ENCODE results near the gene KRTAP17-1.
"Not testable (repeated sequence)": the region's sequence is repeated elsewhere in the genome, so short reads cannot be mapped to it uniquely, and the experiment has no call there.

KRTAP17-1 gene

DNA sequence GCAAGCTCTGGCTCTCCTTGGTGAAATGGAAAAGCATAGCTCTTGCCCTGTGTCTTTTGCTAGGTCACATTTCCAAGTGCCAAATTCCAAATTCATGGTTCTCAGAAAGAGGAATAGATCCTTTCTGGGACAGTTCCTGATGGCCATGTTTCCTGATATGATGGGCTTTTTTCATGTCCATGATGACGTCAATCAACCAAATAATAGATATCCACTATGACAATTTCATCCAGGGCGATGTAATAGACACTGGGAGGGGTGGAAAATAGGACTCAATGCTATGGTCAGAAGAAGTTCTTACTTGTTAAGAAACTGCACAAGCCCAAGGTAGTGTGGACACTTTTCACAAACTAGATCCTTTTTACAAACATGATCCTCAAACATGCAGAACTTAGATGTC, 35.7 kb upstream of the KRTAP17-1 start:
- no peaks in the 10 kb centered on the region for H3K36me3 ChIP-seq
- DNase-seq, result no peak
- peaks cover 19% of the 10 kb centered on the region for H3K27me3 ChIP-seq
- H3K4me1 ChIP-seq, result no peaks in the 10 kb centered on the region
- H3K4me3 ChIP-seq (ENCODE audit: low read depth, low read length), result no peak overlapping the region
- H3K9me3 ChIP-seq, result no peaks in the 10 kb centered on the region
- TF ChIP-seq, protein P1, sequence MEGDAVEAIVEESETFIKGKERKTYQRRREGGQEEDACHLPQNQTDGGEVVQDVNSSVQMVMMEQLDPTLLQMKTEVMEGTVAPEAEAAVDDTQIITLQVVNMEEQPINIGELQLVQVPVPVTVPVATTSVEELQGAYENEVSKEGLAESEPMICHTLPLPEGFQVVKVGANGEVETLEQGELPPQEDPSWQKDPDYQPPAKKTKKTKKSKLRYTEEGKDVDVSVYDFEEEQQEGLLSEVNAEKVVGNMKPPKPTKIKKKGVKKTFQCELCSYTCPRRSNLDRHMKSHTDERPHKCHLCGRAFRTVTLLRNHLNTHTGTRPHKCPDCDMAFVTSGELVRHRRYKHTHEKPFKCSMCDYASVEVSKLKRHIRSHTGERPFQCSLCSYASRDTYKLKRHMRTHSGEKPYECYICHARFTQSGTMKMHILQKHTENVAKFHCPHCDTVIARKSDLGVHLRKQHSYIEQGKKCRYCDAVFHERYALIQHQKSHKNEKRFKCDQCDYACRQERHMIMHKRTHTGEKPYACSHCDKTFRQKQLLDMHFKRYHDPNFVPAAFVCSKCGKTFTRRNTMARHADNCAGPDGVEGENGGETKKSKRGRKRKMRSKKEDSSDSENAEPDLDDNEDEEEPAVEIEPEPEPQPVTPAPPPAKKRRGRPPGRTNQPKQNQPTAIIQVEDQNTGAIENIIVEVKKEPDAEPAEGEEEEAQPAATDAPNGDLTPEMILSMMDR (IDR thresholded peaks at IDR 0.05; ENCODE audit: low read depth, low read length), result no peak

DNA sequence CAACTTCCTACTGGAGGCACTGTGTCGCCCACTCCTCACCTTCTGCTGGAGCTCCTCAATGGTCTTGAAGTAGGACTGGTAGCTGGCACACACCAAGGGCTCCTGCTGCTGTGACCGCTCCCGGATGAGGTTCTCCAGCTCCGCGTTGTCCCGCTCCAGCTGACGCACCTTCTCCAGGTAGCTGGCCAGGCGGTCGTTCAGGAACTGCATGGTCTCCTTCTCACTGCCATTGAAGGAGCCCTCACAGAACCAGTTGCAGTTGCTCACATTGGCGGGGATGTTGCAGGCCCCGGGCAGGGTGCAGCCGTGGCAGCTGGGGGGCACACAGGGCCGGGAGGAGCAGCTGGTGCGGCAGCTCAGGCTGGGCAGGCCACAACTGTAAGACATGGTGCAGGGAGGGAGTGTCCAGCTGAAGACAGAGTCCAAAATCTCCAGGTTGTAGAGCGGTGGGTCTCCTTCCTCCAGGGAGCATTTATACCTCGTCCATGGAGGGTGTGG, 34.9 kb upstream of the KRTAP17-1 start, which contains the start of gene KRT33A:
Gene KRT33A, minus strand, starts transcription at position 448 of the 498 bp plus-strand sequence. Its CDS starts 61 bp downstream, at position 387.
- not testable (repeated sequence) for DNase-seq; H3K4me1 ChIP-seq; H3K36me3 ChIP-seq; H3K4me3 ChIP-seq (ENCODE audit: low read depth, low read length); H3K9me3 ChIP-seq
- H3K27me3 ChIP-seq, result peaks cover 14% of the 10 kb centered on the region

GRCh38 chr17:41347869-41348760, 32.6 kb upstream of the KRTAP17-1 start:
- H3K9me3 ChIP-seq, result no peaks in the 10 kb centered on the region
- no peaks in the 10 kb centered on the region for H3K4me1 ChIP-seq
- TF ChIP-seq, protein P1 (IDR thresholded peaks at IDR 0.05; ENCODE audit: low read depth, low read length), result no peak
- H3K27me3 ChIP-seq, result peaks cover 11% of the 10 kb centered on the region
- no peak for DNase-seq
- no peaks in the 10 kb centered on the region for H3K36me3 ChIP-seq
- H3K4me3 ChIP-seq (ENCODE audit: low read depth, low read length), result no peak overlapping the region

DNA sequence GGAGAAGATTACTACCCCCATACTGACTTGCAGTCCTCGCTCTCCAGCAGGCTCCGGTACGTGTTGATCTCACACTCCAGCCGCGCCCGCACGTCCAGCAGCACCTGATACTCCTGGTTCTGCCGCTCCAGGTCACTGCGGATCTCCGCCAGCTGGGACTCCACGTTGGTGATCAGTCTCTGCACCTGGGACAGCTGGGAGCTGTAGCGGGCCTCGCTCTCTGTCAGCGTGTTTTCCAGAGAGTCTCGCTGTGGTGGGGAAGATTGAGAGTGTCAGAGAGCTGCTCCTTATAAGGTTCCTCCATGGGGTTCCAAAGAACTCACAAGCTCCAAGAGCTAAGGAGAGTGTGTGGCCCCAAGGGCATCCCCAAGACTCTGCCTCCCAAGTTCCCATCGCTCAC, 30.9 kb upstream of the KRTAP17-1 start:
- H3K9me3 ChIP-seq; DNase-seq; H3K36me3 ChIP-seq; H3K27me3 ChIP-seq; H3K4me1 ChIP-seq; H3K4me3 ChIP-seq (ENCODE audit: low read depth, low read length): not testable (repeated sequence)

GRCh38 chr17:41345992-41346391, 30.5 kb upstream of the KRTAP17-1 start:
- TF ChIP-seq, protein P1 (IDR thresholded peaks at IDR 0.05; ENCODE audit: low read depth, low read length), result no peak
- no peaks in the 10 kb centered on the region for H3K4me1 ChIP-seq

GRCh38 chr17:41343029-41343428, 27.5 kb upstream of the KRTAP17-1 start:
- peaks cover 12% of the 10 kb centered on the region for H3K27me3 ChIP-seq
- TF ChIP-seq, protein P1 (IDR thresholded peaks at IDR 0.05; ENCODE audit: low read depth, low read length), result no peak
- no peaks in the 10 kb centered on the region for H3K9me3 ChIP-seq
- H3K4me1 ChIP-seq, result no peaks in the 10 kb centered on the region
- H3K36me3 ChIP-seq, result no peaks in the 10 kb centered on the region
- no peak overlapping the region for H3K4me3 ChIP-seq (ENCODE audit: low read depth, low read length)
- DNase-seq, result no peak

More at GRCh38 chr17:41345992-41346391, 30.5 kb upstream of the KRTAP17-1 start:
- no peaks in the 10 kb centered on the region for H3K9me3 ChIP-seq
- no peak for DNase-seq
- no peak overlapping the region for H3K4me3 ChIP-seq (ENCODE audit: low read depth, low read length)
- H3K36me3 ChIP-seq, result no peaks in the 10 kb centered on the region
- peaks cover 3% of the 10 kb centered on the region; the same call in 1 of the 2 replicates for H3K27me3 ChIP-seq

Data from BE2C (cell line).